ENCODE results near the gene VAC14.

DNA sequence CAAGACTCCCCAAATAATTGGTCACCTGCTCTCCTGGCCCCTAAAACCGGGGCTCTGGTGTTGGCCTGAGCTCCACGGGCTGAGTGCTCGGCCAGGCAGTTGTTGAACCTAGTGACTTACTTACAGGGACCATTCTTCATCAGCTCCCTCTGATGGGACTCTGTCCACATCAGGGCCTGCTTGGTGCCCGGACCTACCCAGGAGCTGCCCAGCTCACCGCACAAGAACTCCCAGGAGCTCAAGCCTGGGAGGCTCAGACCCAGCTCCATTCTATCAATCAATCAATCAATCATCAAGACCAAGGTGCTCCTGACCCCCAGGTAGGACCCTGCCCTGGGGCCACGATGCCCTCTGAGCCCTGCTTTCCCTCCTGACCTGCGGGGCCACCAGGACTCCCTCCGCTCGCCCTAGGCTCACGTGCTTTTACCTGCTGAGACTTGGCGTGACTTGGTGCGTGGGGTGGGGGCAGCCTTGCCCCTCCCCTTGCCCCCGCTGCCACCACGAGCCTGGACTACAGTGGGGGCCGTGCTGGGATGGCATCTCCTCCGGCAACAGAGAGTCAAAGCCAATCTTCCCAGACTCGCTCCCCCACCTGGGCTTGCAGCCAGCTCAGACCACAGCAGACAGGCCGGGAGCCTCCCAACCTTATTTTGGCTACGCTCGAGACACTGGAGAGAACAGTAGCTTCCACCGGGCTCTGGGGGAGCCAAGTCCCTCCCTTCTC, 138.9 kb downstream of the VAC14 start:
- no peak for TF ChIP-seq POLR2A (IDR thresholded peaks at IDR 0.05)
- TF ChIP-seq, protein P1, sequence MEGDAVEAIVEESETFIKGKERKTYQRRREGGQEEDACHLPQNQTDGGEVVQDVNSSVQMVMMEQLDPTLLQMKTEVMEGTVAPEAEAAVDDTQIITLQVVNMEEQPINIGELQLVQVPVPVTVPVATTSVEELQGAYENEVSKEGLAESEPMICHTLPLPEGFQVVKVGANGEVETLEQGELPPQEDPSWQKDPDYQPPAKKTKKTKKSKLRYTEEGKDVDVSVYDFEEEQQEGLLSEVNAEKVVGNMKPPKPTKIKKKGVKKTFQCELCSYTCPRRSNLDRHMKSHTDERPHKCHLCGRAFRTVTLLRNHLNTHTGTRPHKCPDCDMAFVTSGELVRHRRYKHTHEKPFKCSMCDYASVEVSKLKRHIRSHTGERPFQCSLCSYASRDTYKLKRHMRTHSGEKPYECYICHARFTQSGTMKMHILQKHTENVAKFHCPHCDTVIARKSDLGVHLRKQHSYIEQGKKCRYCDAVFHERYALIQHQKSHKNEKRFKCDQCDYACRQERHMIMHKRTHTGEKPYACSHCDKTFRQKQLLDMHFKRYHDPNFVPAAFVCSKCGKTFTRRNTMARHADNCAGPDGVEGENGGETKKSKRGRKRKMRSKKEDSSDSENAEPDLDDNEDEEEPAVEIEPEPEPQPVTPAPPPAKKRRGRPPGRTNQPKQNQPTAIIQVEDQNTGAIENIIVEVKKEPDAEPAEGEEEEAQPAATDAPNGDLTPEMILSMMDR (IDR thresholded peaks at IDR 0.05), result no peak
